ENCODE data around the gene TLR4. TPM values are rescaled to one million over a fixed set of nuclear protein-coding genes. Genes with fewer than 3 reads are reported as not detected.

The TLR4 gene
- total and polyA plus RNA-seq, 10 of the 15 experiments (the other 5 are each of a cell fraction or from before 2014, with no cell fraction given) = 0.03 to 0.50 (median 0.16) TPM

GRCh38 chr9:117732494-117732893 is 28.3 kb downstream of the TLR4 start (continued):
- TF ChIP-seq MYC (IDR thresholded peaks at IDR 0.05; ENCODE audit: insufficient read depth, insufficient read length, insufficient replicate concordance, low read length, severe bottlenecking) (no peak), RCOR1 (conservative IDR thresholded peaks at IDR 0.05; ENCODE audit: low read depth, low read length) (no peak), MEF2A (IDR thresholded peaks at IDR 0.05; ENCODE audit: insufficient read depth, low read depth, low read length) (no peak), CEBPZ (IDR thresholded peaks at IDR 0.05; ENCODE audit: low read depth, low read length) (no peak), ZZZ3 (IDR thresholded peaks at IDR 0.05; ENCODE audit: control insufficient read depth, insufficient read length, low read depth) (no peak), SMC3 (IDR thresholded peaks at IDR 0.05; ENCODE audit: borderline replicate concordance, low read length) (no peak), IKZF2 (IDR thresholded peaks at IDR 0.05) (no peak), SP1 (IDR thresholded peaks at IDR 0.05; ENCODE audit: low read depth, low read length) (no peak), BCL11A (IDR thresholded peaks at IDR 0.05; ENCODE audit: low read depth, low read length) (no peak), RB1 (IDR thresholded peaks at IDR 0.05; ENCODE audit: borderline replicate concordance) (no peak)

GRCh38 chr9:117733465-117733864 is 29.3 kb downstream of the TLR4 start:
- BruUV-seq (replicated peaks) = no TSS peak
- ChIA-PET RAD21 (ENCODE audit: unreplicated experiment) (interaction anchor here (1.2 to 1.7 kb wide), 2 partner anchors 15 to 51 kb away, joined by 3 to 5 read pairs; no protein-coding TSS in a partner anchor), SMC1A (ENCODE audit: uncharacterized antibody, unreplicated experiment) (interaction anchor here (0.9 to 1.8 kb wide), 4 partner anchors 9 to 16 kb away, joined by 3 to 7 read pairs (median 4); no protein-coding TSS in a partner anchor), POLR2A (interaction anchor here (1.4 kb wide), 1 partner anchor 9 kb away, joined by 3 read pairs; no protein-coding TSS in a partner anchor), CTCF (interaction anchor here (0.8 kb wide), 2 partner anchors 13 to 89 kb away, joined by 3 to 4 read pairs; no protein-coding TSS in a partner anchor)
- WGBS (ENCODE audit: insufficient coverage, insufficient replicate concordance, low lambda C conversion rate, missing lambda C conversion rate) = 6% methylated on average over 1 of the region's 1 CpG
- Histone ChIP-seq H3K9ac (ENCODE audit: control insufficient read depth, insufficient read depth, low read length) (no peak overlapping the region), H3K27ac (ENCODE audit: control insufficient read depth, insufficient read depth) (no peak overlapping the region), H3K4me3 (no peak overlapping the region), H2AFZ (ENCODE audit: control insufficient read depth, low read depth, low read length) (no peak overlapping the region), H3K79me2 (ENCODE audit: control insufficient read depth, insufficient read depth, low read length) (no peaks in the 10 kb centered on the region), H3K27me3 (replicated peaks in 1 of 2; ENCODE audit: control insufficient read depth in 2 of 2, insufficient read depth in 2 of 2, low read length in 1 of 2) (no peaks in the 10 kb centered on the region), H3K4me2 (ENCODE audit: control insufficient read depth, insufficient read depth) (no peak overlapping the region), H3K9me3 (replicated peaks; ENCODE audit: control insufficient read depth, insufficient read depth, low read length) (no peaks in the 10 kb centered on the region), H3K36me3 (ENCODE audit: control insufficient read depth in 2 of 2, insufficient read depth in 2 of 2, low read length in 1 of 2) (no peaks in the 10 kb centered on the region), H3K4me1 (ENCODE audit: control insufficient read depth, insufficient read depth, low read length) (no peaks in the 10 kb centered on the region), H4K20me1 (ENCODE audit: control insufficient read depth, insufficient read depth) (no peaks in the 10 kb centered on the region)
- DNase-seq (ENCODE audit: low read depth, low spot score) = no peak
- in situ Hi-C loops (cut with MboI) (no loop called here), intact Hi-C loops (cut with micrococcal nuclease; ENCODE audit: unreplicated experiment) (no loop called here)
- peak; percentile 65 for ATAC-seq
- no peak for FAIRE-seq
- TF ChIP-seq CEBPZ (IDR thresholded peaks at IDR 0.05; ENCODE audit: low read depth, low read length) = no peak
- no peak for TF ChIP-seq KDM1A (IDR thresholded peaks at IDR 0.05; ENCODE audit: borderline replicate concordance)
- TF ChIP-seq PAX8 (IDR thresholded peaks at IDR 0.05) = no peak
- no peak for TF ChIP-seq CHD1 (IDR thresholded peaks at IDR 0.05; ENCODE audit: low read depth, low read length)
- TF ChIP-seq SP1 (IDR thresholded peaks at IDR 0.05; ENCODE audit: low read depth, low read length) = no peak
- no peak for TF ChIP-seq BACH1 (IDR thresholded peaks at IDR 0.05; ENCODE audit: borderline replicate concordance)
- no peak for TF ChIP-seq YY1 (IDR thresholded peaks at IDR 0.05; ENCODE audit: low read depth, low read length)
- TF ChIP-seq ZNF274 (IDR thresholded peaks at IDR 0.05; ENCODE audit: insufficient read depth, insufficient read length) = no peak

Data from GM12878 (cell line).